RWPE2 (cell line): Measurements from ENCODE around the gene NACC2.

Experiments
- ATAC-seq: fragments of 200-7000 bp; cut with Tn5 transposase; 3 replicates; pipeline ENCODE4 v1.9.1; 2021; ENCODE audit warnings: low read depth
- DNase-seq: peaks from one replicate; pipeline ENCODE4 v3.0.0-alpha.2; 2020; ENCODE audit warnings: low spot score
- H3K27ac ChIP-seq: fragments of 450-650 bp; 2 replicates; pipeline ENCODE4 v1.5.1; 2017; ENCODE audit warnings: mild to moderate bottlenecking; ENCODE audit not compliant: poor library complexity, severe bottlenecking
- H3K27me3 ChIP-seq: fragments of 250-450 bp; sonication (Bioruptor Pico); 2 replicates; pipeline ENCODE4 v1.5.1; 2021; ENCODE audit warnings: mild to moderate bottlenecking, moderate library complexity; ENCODE audit not compliant: insufficient read depth, poor library complexity, severe bottlenecking
- H3K36me3 ChIP-seq: fragments of 250-450 bp; sonication (Bioruptor Pico); 2 replicates; pipeline ENCODE4 v1.5.1; 2020; ENCODE audit warnings: low read depth, mild to moderate bottlenecking, moderate library complexity
- H3K4me1 ChIP-seq: fragments of 250-450 bp; sonication (Bioruptor Pico); 2 replicates; pipeline ENCODE4 v1.5.1; 2021; ENCODE audit warnings: mild to moderate bottlenecking, moderate library complexity; ENCODE audit not compliant: insufficient read depth, poor library complexity, severe bottlenecking
- H3K4me3 ChIP-seq: fragments of 250-450 bp; sonication (Bioruptor Pico); 2 replicates; pipeline ENCODE4 v1.5.1; 2021; ENCODE audit warnings: mild to moderate bottlenecking, moderate library complexity; ENCODE audit not compliant: severe bottlenecking
- H3K9me3 ChIP-seq: fragments of 250-450 bp; sonication (Bioruptor Pico); 2 replicates; pipeline ENCODE4 v1.5.1; 2021; ENCODE audit warnings: mild to moderate bottlenecking, moderate library complexity; ENCODE audit not compliant: severe bottlenecking
- CTCF ChIP-seq: fragments of 450-650 bp; IDR thresholded peaks from one replicate; pipeline ENCODE4 v1.5.1; 2017; ENCODE audit warnings: mild to moderate bottlenecking, moderate library complexity; ENCODE audit not compliant: poor library complexity, severe bottlenecking

The NACC2 gene

GRCh38 chr9:135959814-135960213, 135.3 kb downstream of the NACC2 start:
- peak overlapping the region; percentile 52 for H3K27ac ChIP-seq
- ATAC-seq (no peak), DNase-seq (no peak)
- no peaks in the 10 kb centered on the region for H3K9me3 ChIP-seq
- TF ChIP-seq CTCF: no peak
- no peaks in the 10 kb centered on the region for H3K27me3 ChIP-seq
- H3K4me3 ChIP-seq: peak overlapping the region; percentile 71
- no peaks in the 10 kb centered on the region for H3K4me1 ChIP-seq
- peaks cover 6% of the 10 kb centered on the region; the same call in 1 of the 2 replicates for H3K36me3 ChIP-seq

DNA sequence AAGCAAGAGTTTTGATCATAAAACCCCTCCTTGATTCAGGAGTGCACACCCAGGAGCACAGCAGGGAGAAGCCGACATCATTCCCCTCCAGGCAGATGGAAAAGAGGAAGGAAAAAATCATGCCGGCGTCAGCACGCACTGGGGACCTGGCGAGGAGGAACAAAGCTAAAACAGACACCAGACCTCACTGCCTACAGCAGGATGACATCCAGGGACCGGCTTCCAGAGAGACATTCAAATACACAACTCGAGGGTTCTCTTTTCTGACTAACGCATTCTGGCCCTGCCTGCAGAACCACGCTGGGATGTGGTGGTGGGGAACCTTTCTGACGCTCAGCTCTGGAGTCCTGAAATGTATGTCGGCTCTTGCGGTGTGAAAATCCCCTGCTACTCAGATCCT, 136.6 kb downstream of the NACC2 start:
- no peak for ATAC-seq
- no peak for TF ChIP-seq CTCF
- no peak overlapping the region for H3K27ac ChIP-seq

GRCh38 chr9:135957431-135957830, 137.7 kb downstream of the NACC2 start:
- DNase-seq (no peak), ATAC-seq (no peak)
- Histone ChIP-seq H3K27me3 (no peaks in the 10 kb centered on the region), H3K36me3 (peaks cover 25% of the 10 kb centered on the region), H3K4me3 (no peak overlapping the region), H3K9me3 (no peaks in the 10 kb centered on the region), H3K4me1 (peaks cover 6% of the 10 kb centered on the region), H3K27ac (no peak overlapping the region)
- TF ChIP-seq CTCF: no peak

More for the DNA sequence above, 136.6 kb downstream of the NACC2 start:
- H3K4me1 ChIP-seq: no peaks in the 10 kb centered on the region
- DNase-seq: no peak
- no peaks in the 10 kb centered on the region for H3K9me3 ChIP-seq
- H3K36me3 ChIP-seq: peaks cover 15% of the 10 kb centered on the region
- H3K4me3 ChIP-seq: no peak overlapping the region
- H3K27me3 ChIP-seq: no peaks in the 10 kb centered on the region

DNA sequence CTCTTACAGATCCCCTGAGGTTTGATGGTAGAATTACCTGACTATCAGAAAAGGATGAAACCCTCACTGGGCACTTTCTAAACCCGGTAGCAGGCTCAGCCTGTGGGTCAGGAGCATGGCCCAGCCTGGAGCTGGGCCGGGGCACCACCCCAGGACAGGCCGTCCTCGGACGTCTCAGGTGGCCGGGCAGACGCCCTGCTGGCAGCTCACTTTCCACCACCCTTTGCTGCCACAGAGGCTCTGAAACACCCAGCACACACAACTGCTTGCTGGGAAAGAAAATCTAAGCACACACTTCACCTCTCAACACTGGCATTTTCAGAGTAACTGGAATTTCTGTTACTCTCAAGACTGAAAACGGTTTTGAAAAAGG, 138.3 kb downstream of the NACC2 start:
- Histone ChIP-seq H3K4me3 (no peak overlapping the region), H3K4me1 (peaks cover 12% of the 10 kb centered on the region), H3K36me3 (peaks cover 27% of the 10 kb centered on the region), H3K27me3 (no peaks in the 10 kb centered on the region), H3K27ac (no peak overlapping the region), H3K9me3 (no peaks in the 10 kb centered on the region)
- no peak for TF ChIP-seq CTCF
- ATAC-seq: no peak
- no peak for DNase-seq
